K562 (cell line): ENCODE measurements around the gene RPE.

Experiments
- CHCHD3 ChIP-seq: fragments of 250-450 bp; sonication (Bioruptor Pico); IDR thresholded peaks from 2 replicates; pipeline ENCODE4 v2.1.2; 2022; ENCODE audit warnings: mild to moderate bottlenecking
- TF ChIP-seq, protein P1 (sequence below): sonication (generic); formaldehyde crosslinking; IDR thresholded peaks from 2 replicates; pipeline ENCODE4 v1.8.0; 2022; ENCODE audit warnings: mild to moderate bottlenecking, missing genetic modification reagents

GRCh38 chr2:209988010-209988409 is 14.4 kb upstream of the RPE start:
- TF ChIP-seq, protein P1, sequence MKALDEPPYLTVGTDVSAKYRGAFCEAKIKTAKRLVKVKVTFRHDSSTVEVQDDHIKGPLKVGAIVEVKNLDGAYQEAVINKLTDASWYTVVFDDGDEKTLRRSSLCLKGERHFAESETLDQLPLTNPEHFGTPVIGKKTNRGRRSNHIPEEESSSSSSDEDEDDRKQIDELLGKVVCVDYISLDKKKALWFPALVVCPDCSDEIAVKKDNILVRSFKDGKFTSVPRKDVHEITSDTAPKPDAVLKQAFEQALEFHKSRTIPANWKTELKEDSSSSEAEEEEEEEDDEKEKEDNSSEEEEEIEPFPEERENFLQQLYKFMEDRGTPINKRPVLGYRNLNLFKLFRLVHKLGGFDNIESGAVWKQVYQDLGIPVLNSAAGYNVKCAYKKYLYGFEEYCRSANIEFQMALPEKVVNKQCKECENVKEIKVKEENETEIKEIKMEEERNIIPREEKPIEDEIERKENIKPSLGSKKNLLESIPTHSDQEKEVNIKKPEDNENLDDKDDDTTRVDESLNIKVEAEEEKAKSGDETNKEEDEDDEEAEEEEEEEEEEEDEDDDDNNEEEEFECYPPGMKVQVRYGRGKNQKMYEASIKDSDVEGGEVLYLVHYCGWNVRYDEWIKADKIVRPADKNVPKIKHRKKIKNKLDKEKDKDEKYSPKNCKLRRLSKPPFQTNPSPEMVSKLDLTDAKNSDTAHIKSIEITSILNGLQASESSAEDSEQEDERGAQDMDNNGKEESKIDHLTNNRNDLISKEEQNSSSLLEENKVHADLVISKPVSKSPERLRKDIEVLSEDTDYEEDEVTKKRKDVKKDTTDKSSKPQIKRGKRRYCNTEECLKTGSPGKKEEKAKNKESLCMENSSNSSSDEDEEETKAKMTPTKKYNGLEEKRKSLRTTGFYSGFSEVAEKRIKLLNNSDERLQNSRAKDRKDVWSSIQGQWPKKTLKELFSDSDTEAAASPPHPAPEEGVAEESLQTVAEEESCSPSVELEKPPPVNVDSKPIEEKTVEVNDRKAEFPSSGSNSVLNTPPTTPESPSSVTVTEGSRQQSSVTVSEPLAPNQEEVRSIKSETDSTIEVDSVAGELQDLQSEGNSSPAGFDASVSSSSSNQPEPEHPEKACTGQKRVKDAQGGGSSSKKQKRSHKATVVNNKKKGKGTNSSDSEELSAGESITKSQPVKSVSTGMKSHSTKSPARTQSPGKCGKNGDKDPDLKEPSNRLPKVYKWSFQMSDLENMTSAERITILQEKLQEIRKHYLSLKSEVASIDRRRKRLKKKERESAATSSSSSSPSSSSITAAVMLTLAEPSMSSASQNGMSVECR (CRISPR knock-in tag) = no peak
- no peak for TF ChIP-seq CHCHD3 (CRISPR knock-in tag)
